Breast epithelium (tissue), 4 donors: ENCODE results near the gene NAALADL2. TPM values are rescaled to one million over a fixed set of nuclear protein-coding genes. Genes with fewer than 3 reads are reported as not detected.

ENCODE experiments used
- DNase-seq, 2 donors: peaks; one replicate each; pipeline ENCODE4 v3.0.0-alpha.2; 2019; ENCODE audit warnings: low spot score in 2 of 2
- H3K27ac ChIP-seq, 2 donors: fragments of 200-600 bp; sonication (generic) in 1 of 2; one replicate each; pipeline ENCODE4 v1.5.1; 2016 to 2019; ENCODE audit warnings: mild to moderate bottlenecking in 1 of 2
- H3K27me3 ChIP-seq, 2 donors: fragments of 200-600 bp; sonication (generic) in 1 of 2; one replicate each; pipeline versions ENCODE4 v1.5.1 to v1.6.0; 2017 to 2019; ENCODE audit warnings: control low read depth in 1 of 2, mild to moderate bottlenecking in 1 of 2
- H3K36me3 ChIP-seq: fragments of 200-600 bp; one replicate; pipeline ENCODE4 v1.5.1; 2019
- H3K4me1 ChIP-seq, 2 donors: fragments of 200-600 bp; sonication (generic); one replicate each; pipeline ENCODE4 v1.5.1; 2016 to 2019; ENCODE audit warnings: control low read depth in 1 of 2
- H3K4me3 ChIP-seq, 3 donors: fragments of 200-600 bp; sonication (generic); 1 replicate in 2 of 3; 2 replicates in 1 of 3; pipeline ENCODE4 v1.5.1; 2016 to 2019; ENCODE audit warnings: mild to moderate bottlenecking in 3 of 3, moderate library complexity in 2 of 3
- H3K9me3 ChIP-seq, 2 donors: fragments of 200-600 bp; sonication (generic) in 1 of 2; one replicate each; pipeline ENCODE4 v1.5.1; 2016 to 2019; ENCODE audit warnings: control low read depth in 1 of 2
- POLR2A ChIP-seq: fragments of 450-650 bp; IDR thresholded peaks from one replicate; pipeline ENCODE4 v1.6.1; 2016; ENCODE audit warnings: antibody characterized with exemption, mild to moderate bottlenecking, moderate library complexity
- POLR2AphosphoS5 ChIP-seq, 3 donors: sonication (generic); formaldehyde crosslinking; IDR thresholded peaks; one replicate each; pipeline ENCODE4 v1.6.1; 2017; ENCODE audit warnings: antibody characterized with exemption in 3 of 3
- intact Hi-C: fragments of 100-400 bp; cut with DNase I; formaldehyde crosslinking; loops from one replicate; pipeline ENCODE4 v1.15.1; 2023; ENCODE audit warnings: low total_unique reads
- total RNA-seq, 3 donors: library from RNA; depleted of rRNA; stranded (reverse); fragments of >200 nt; gene quantifications; one replicate each; pipeline ENCODE4 v1.1.0, GENCODE V29; 2016
- TF ChIP-seq, protein P1 (sequence below), 3 donors: fragments of 450-650 bp; IDR thresholded peaks; one replicate each; pipeline ENCODE4 v1.5.1; 2016 to 2017; ENCODE audit warnings: antibody characterized with exemption in 3 of 3, mild to moderate bottlenecking in 3 of 3, moderate library complexity in 3 of 3

NAALADL2 gene
- total RNA-seq, 3 donors from 2014 or later, result 12.0 to 69.5 (median 53.9) TPM

DNA sequence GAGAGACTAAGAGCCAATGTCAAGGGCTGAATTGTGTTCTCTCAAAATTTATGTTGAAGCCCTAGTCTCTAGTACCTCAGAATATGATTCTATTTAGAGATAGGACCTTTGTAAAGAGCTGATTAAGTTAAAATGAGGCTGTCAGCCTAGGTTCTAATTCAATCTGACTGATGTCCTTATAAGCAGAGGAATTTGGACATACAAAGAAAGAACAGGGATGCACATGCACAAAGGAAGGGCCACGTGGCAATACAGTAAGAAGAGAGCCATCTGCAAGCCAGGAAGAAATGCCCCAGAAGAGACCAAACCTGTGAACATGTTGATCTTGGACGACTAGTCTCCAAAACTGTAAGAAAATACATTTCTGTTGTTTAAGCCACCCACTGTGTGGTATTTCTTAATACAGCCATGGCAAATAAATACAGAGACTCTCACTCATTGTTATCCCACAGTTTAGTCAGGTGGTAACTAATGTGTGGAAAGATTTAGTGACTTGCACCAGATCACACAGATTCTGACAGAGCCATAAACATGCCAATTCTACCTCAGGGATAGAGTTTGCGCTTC lies 652.2 kb downstream of the NAALADL2 start:
- Histone ChIP-seq H3K27me3 (no peaks in the 10 kb centered on the region), H3K4me1 (no peaks in the 10 kb centered on the region), H3K4me3 (no peak overlapping the region), H3K27ac (no peak overlapping the region), H3K9me3 (no peaks in the 10 kb centered on the region), H3K36me3 (no peaks in the 10 kb centered on the region)
- intact Hi-C loops, result no loop called here
- TF ChIP-seq POLR2AphosphoS5 (IDR thresholded peaks at IDR 0.05) (no peak), POLR2A (no peak)
- TF ChIP-seq, protein P1, sequence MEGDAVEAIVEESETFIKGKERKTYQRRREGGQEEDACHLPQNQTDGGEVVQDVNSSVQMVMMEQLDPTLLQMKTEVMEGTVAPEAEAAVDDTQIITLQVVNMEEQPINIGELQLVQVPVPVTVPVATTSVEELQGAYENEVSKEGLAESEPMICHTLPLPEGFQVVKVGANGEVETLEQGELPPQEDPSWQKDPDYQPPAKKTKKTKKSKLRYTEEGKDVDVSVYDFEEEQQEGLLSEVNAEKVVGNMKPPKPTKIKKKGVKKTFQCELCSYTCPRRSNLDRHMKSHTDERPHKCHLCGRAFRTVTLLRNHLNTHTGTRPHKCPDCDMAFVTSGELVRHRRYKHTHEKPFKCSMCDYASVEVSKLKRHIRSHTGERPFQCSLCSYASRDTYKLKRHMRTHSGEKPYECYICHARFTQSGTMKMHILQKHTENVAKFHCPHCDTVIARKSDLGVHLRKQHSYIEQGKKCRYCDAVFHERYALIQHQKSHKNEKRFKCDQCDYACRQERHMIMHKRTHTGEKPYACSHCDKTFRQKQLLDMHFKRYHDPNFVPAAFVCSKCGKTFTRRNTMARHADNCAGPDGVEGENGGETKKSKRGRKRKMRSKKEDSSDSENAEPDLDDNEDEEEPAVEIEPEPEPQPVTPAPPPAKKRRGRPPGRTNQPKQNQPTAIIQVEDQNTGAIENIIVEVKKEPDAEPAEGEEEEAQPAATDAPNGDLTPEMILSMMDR (IDR thresholded peaks at IDR 0.05), result no peak
- DNase-seq, result no peak

DNA sequence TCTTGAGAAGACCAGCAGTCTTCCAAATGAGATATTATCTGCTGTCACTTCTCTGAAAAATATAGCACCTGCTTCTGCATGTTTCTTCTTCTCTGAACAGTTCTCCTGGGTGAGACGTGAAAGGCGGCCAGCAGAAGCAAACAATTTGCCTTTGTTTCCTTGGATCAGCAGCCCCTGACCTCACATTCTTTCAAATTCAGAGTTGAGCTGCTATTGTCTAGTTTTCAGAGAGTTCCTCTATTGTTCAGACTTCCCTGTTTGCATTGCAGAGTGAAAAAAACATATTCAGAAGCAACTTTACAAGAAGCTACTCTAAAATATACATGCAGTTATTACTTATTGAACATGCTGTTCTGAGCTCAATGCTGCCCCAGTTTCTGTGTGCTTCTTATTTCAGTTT lies 653.6 kb downstream of the NAALADL2 start:
- H3K27ac ChIP-seq, result no peak overlapping the region
- TF ChIP-seq POLR2AphosphoS5 (IDR thresholded peaks at IDR 0.05) (no peak), POLR2A (no peak)
- TF ChIP-seq, protein P1 (IDR thresholded peaks at IDR 0.05), result no peak
- DNase-seq, result no peak
- no peaks in the 10 kb centered on the region for H3K27me3 ChIP-seq
- intact Hi-C loops, result no loop called here
- H3K9me3 ChIP-seq, result no peaks in the 10 kb centered on the region
- H3K4me1 ChIP-seq, result no peaks in the 10 kb centered on the region
- H3K4me3 ChIP-seq, result no peak overlapping the region
- no peaks in the 10 kb centered on the region for H3K36me3 ChIP-seq

DNA sequence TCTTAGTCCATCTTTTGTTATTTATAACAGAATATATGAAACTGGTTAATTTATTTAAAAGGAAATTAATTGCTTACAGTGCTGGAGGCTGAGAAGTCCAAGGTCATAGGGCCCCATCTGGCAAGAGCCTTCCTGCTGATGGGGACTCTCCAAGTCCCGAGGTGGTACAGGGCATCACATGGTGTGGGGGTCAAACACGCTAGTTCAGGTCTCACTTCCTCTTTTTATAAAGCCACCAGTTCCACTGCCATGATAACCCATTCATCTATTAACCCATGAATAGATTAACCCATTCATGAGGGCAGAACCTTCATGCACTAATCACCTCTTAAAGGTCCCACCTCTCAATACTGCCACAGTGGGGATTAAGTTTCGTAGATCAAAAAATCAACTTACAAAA lies 659.3 kb downstream of the NAALADL2 start:
- H3K27ac ChIP-seq, result no peak overlapping the region
- no peaks in the 10 kb centered on the region for H3K27me3 ChIP-seq
- no peak for TF ChIP-seq POLR2A
- TF ChIP-seq, protein P1 (IDR thresholded peaks at IDR 0.05), result no peak
- intact Hi-C loops, result no loop called here
- DNase-seq, result no peak
- peaks cover 4% of the 10 kb centered on the region for H3K36me3 ChIP-seq
- no peaks in the 10 kb centered on the region for H3K4me1 ChIP-seq
- H3K4me3 ChIP-seq, result no peak overlapping the region
- no peaks in the 10 kb centered on the region for H3K9me3 ChIP-seq

DNA sequence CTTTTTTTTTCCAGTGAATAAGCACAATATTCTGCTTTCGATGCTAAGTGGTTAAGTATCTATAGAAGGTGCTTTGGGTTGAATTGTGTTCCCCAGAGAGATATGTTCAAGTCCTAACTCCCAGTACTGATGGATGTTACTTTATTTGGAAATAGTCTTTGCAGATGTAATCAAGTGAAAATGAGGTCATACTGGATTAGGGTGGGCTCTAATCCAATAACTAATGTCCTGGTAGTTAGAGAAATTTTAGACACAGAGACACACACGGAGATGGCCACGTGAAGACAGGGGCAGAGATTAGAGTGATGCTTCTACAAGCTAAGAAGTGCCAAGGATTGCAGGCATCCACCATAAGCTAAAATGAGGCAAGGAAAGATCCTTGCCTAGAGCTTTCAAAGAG lies 662.3 kb downstream of the NAALADL2 start:
- intact Hi-C loops, result no loop called here
- Histone ChIP-seq H3K27me3 (no peaks in the 10 kb centered on the region), H3K4me3 (no peak overlapping the region), H3K27ac (no peak overlapping the region), H3K4me1 (no peaks in the 10 kb centered on the region), H3K9me3 (no peaks in the 10 kb centered on the region), H3K36me3 (peaks cover 4% of the 10 kb centered on the region)
- TF ChIP-seq POLR2AphosphoS5 (IDR thresholded peaks at IDR 0.05) (no peak), POLR2A (no peak)
- TF ChIP-seq, protein P1 (IDR thresholded peaks at IDR 0.05), result no peak
- DNase-seq, result no peak

DNA sequence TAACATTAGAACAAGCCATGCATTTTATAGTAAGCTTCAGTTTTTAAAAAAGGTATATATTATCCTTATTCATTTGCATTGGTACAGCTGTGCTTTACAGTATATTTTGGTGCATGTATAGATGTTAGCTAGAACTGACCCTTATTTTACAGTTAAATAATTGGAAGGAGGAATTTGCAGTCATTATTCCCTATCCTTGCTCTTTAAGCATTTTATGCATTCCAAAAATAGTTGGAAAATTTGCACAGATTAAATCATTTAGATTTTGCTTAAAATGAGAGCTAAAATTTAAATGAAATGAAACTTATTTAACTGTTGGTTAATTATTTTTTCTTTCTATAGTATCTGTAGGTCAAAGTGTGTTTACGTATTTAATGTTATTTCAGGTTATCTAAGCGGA lies 667.1 kb downstream of the NAALADL2 start:
- no peak for DNase-seq
- H3K4me1 ChIP-seq, result no peaks in the 10 kb centered on the region
- H3K27ac ChIP-seq, result no peak overlapping the region
- no peaks in the 10 kb centered on the region for H3K27me3 ChIP-seq
- TF ChIP-seq, protein P1 (IDR thresholded peaks at IDR 0.05), result no peak
- TF ChIP-seq POLR2A, result no peak
- TF ChIP-seq POLR2AphosphoS5 (IDR thresholded peaks at IDR 0.05), result no peak
- intact Hi-C loops, result no loop called here
- H3K9me3 ChIP-seq, result no peaks in the 10 kb centered on the region
- peak overlapping the region; percentile 40 to 54 (median 45) for H3K4me3 ChIP-seq
- H3K36me3 ChIP-seq, result peaks cover 1% of the 10 kb centered on the region
